HAP-1 (cell line): ENCODE data around the gene MFAP4.

Experiments used
- DNase-seq, 2 experiments: peaks; one replicate each; pipeline ENCODE4 v3.0.0-alpha.2; 2016 to 2020; ENCODE audit warnings: low spot score in 2 of 2
- H3K27me3 ChIP-seq: fragments of 250-450 bp; sonication (Bioruptor Pico); 2 replicates; pipeline ENCODE4 v1.5.1; 2020; ENCODE audit warnings: low read depth, mild to moderate bottlenecking, moderate library complexity
- H3K36me3 ChIP-seq: fragments of 250-450 bp; sonication (Bioruptor Pico); replicated peaks from 2 replicates; pipeline ENCODE4 v1.5.1; 2020; ENCODE audit warnings: mild to moderate bottlenecking
- H3K4me1 ChIP-seq: fragments of 250-450 bp; sonication (Bioruptor Pico); 2 replicates; pipeline ENCODE4 v1.5.1; 2020; ENCODE audit warnings: mild to moderate bottlenecking
- H3K4me3 ChIP-seq: fragments of 250-450 bp; sonication (Bioruptor Pico); 2 replicates; pipeline ENCODE4 v1.5.1; 2020; ENCODE audit warnings: mild to moderate bottlenecking, moderate library complexity
- H3K9me3 ChIP-seq: fragments of 250-450 bp; sonication (Bioruptor Pico); 2 replicates; pipeline ENCODE4 v1.5.1; 2020; ENCODE audit warnings: mild to moderate bottlenecking, moderate library complexity
- in situ Hi-C: fragments of 300-500 bp; cut with MboI; formaldehyde crosslinking; loops from 3 replicates; pipeline ENCODE4 v1.14.3; 2020; ENCODE audit warnings: low sequenced_read_pairs, inconsistent platforms, mixed read lengths

The MFAP4 gene

DNA sequence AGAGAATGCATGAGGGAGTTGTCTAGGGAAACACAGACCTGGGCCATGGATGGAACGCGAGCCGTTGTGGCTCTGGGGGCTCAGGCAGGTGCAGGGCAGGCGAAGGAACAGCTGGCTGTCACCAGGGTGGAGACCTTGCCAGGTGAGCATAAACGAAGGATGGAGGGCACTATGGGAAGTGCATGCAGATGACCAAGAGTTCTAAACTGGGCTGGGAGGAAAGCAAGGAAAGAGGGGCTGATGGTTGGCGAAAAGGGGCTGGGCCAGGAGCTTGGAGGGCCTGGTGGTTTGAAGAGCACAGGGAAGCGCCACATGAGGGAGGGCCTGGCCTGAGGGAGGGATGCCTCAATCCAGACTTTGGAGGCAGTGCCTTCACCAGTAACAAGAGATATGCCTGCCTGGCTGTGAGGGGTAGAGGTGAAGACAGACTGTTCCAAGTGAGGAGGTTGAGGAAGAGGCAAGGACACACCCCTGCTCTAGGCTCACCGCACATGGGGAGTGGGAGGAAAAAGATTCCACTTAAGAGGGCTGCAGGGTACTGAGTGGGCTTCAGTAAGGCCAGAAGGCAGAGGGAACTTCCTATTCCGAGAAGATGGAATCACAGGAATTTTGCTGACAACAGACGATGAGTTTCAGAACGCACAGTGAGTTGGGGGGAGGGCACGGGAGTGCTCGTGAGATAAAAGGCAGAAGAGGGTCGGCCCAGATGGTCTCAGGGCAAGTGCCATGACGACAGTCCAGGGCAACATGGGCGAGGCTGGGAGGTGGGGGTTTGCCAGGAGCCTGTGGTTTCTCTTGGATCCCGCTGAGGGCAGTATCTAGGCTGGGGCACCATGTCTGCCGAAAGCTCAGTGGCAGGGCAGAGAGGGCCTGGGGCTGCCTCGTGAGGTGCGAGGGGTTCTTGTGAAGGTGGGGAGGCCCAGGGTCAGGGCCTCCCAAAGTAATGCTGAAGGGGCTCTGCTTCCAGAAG is 45.1 kb downstream of the MFAP4 start:
- in situ Hi-C loops = no loop called here
- Histone ChIP-seq H3K36me3 (no peaks in the 10 kb centered on the region; the same call in 1 of the 2 replicates), H3K9me3 (no peaks in the 10 kb centered on the region), H3K27me3 (no peaks in the 10 kb centered on the region), H3K4me3 (no peak overlapping the region), H3K4me1 (peaks cover 10% of the 10 kb centered on the region)
- no peak for DNase-seq

DNA sequence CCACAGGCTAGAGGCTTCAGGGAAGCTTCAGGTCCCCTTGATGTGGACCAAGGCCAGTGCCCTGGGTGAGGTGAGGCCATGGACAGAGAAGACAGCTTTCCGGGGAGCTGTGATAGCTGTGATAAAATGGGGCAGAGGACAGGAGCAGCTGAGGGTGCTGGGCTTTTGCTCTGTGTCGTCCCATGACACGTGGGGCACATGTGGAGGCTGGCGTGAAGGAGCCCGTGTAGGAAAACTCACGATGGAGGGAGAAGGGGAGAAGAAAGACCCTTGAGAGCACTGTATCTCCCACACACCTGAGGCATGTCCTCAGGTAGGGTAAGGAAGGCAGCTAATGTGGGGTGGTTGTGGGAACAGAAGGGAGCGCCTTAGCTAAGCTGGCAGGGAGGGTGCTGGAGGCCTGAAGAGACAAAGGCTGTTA is 45.8 kb downstream of the MFAP4 start:
- no peaks in the 10 kb centered on the region for H3K9me3 ChIP-seq
- no peak for DNase-seq
- in situ Hi-C loops = no loop called here
- H3K4me3 ChIP-seq = no peak overlapping the region
- no peaks in the 10 kb centered on the region for H3K27me3 ChIP-seq
- no peaks in the 10 kb centered on the region; the same call in 1 of the 2 replicates for H3K36me3 ChIP-seq
- H3K4me1 ChIP-seq = peaks cover 4% of the 10 kb centered on the region; the same call in 1 of the 2 replicates

DNA sequence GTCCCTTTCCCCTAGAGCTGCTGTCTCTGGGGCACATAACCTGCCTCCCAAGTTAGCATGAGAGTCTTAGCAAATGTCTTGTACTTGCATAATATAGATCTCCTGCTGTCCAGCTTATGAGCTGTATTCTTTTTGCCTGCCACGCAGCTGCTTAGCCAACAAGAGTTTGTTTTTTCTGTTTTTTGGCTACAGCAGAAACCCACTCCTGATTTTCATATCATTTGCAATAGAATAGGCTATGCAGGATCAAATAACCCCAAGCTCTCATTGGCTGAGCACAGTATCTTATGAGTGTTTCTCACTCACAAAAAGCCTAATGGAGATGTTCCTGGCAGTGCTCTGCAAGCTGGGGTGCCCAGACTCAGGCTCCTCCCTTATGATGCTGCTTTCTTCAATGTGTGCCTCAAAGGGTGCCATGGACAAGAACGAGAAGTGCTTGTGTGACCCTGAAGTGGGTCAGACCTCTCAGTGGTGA is 47.6 kb downstream of the MFAP4 start:
- no peak for DNase-seq
- Histone ChIP-seq H3K4me1 (peaks cover 4% of the 10 kb centered on the region; the same call in 1 of the 2 replicates), H3K36me3 (no peaks in the 10 kb centered on the region), H3K4me3 (no peak overlapping the region), H3K27me3 (no peaks in the 10 kb centered on the region), H3K9me3 (no peaks in the 10 kb centered on the region)
- in situ Hi-C loops = no loop called here

DNA sequence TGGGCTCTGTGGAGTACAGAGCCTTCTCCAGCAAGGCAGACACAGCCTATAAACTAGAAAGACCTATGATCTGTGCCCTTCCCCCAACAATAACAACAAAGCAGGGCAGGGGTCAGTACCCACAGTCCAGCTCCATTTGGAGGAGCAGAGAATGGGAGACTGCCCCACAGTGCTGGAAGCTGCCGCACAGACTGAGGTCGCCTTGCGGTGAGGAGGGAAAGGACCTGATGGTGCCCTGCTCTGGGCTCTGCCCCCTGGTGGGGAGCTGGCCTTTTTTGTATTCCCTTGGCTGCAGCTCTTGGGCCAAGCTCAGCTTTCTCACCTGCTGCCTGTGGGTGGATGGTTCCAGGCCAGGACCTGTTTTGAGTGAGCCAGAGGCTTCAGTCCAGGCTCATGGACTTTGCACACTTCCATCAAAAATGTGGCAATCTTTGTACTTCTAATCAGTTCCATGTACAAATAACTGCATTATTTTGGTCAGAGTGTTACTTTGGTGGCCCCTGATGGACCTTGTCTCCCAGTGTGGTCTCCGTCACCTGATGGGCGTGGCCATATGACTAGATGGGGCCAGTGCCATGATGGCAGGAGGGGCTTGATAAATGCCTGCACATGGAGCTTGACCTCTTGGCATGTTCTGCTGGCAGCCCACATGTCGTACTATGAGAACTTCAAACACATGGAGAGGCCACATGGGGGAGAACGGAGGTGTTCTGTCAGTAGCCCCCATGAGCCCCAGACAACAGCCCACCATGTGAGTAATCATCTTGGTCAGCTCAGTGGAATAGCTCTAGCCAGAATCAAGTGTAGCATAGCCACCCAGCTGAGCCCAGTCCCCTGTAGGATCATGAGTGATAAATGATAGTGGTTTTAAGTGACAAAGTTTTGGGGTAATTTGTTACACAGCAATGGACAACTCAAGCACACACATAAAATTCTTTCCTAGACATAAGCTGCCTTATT is 48.7 kb downstream of the MFAP4 start:
- in situ Hi-C loops = no loop called here
- peak; percentile 13 to 68 for DNase-seq
- no peak overlapping the region for H3K4me3 ChIP-seq
- H3K9me3 ChIP-seq = no peaks in the 10 kb centered on the region
- H3K27me3 ChIP-seq = no peaks in the 10 kb centered on the region
- H3K4me1 ChIP-seq = peaks cover 4% of the 10 kb centered on the region; the same call in 1 of the 2 replicates
- no peaks in the 10 kb centered on the region for H3K36me3 ChIP-seq

DNA sequence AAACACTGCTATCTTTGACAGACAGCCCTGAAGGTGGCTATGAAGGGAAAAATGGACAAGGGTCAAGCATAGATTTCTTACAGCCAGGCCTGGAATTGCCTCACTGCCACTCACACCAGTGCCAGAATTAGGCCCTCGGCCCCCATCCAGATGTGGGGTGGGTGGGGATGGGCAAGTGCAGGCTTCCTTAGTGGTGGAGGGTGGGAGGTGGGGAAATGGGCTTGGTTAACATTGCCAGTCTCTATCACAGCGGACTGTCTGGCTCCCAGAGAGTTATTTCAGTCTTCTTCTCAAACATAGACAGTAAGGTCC is 49.3 kb downstream of the MFAP4 start:
- H3K36me3 ChIP-seq = no peaks in the 10 kb centered on the region
- peaks cover 4% of the 10 kb centered on the region; the same call in 1 of the 2 replicates for H3K4me1 ChIP-seq
- DNase-seq = no peak
- no peaks in the 10 kb centered on the region for H3K27me3 ChIP-seq
- in situ Hi-C loops = no loop called here
- H3K9me3 ChIP-seq = no peaks in the 10 kb centered on the region
- H3K4me3 ChIP-seq = no peak overlapping the region

DNA sequence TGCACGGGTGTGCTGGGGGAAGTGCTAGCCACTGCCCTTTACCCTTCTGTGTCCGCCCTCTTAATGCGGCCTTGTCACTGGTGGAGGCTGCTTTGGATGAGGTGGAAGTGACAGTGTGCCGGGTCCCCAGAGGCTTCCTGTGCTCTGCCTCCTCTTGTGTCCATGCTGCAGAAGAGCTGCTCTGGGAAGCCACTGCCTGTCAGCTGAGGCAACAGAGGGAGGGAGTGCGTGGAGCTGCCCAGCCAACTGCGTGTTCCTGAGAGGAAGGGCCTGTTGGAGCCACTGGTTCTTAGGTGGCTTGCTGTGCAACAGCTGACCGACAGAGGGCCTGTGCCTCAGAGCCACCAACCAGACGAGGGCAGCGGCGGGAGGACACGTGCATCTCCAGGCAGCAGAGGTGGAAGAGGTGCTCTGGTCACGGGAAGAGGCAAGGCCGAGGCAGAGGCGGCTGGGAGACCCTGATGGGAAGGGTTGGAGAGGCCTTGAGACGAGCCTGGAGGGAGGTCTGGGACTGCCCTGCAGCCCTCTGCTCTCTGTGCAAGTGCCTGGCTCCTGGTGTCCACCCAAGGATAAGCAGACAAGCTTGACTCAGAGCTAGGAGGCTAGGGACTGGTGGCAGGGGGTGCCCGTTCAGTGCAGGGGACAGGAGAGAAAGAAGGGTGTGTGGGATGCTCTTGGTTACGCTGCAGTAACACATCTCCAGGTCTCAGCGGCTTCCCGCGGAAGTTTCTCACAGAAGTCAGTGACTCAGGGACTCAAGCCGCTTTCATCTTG is 49.9 kb downstream of the MFAP4 start:
- H3K9me3 ChIP-seq = no peaks in the 10 kb centered on the region
- no peaks in the 10 kb centered on the region for H3K27me3 ChIP-seq
- H3K4me1 ChIP-seq = peaks cover 4% of the 10 kb centered on the region; the same call in 1 of the 2 replicates
- in situ Hi-C loops = no loop called here
- H3K4me3 ChIP-seq = no peak overlapping the region
- no peaks in the 10 kb centered on the region for H3K36me3 ChIP-seq
- DNase-seq = no peak

DNA sequence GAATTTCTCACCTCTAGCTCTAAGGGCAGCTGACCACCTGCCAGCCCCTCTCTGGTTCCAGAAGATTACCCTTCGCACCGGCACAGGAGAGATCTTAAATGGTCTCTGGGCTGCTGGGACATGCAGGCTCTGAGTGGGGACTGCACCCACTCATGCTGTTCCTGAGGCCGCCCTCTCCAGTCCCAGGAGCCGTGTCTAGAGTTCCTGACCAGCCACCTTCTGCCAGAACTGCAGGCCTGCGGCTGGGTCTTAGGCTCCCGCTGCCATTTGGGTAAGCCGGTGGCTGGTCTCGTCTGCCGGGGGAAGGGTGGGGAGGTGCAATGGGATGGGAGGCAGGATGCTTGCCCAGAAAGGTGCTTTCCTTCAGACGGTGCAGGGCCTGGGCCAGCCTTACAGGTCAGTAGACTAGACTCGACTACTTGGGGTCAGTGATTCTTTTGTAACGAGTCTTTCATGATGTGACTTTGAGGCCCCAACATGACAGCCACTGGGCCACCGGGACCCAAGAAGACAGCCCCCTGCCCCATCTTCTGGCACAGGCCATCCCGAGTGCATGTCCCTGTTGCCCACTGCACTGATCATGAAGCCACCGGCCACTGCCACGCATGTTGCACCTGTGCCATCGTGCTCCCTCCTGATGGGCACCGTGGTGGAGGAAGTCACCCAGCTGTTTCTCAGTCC is 50.9 kb downstream of the MFAP4 start:
- Histone ChIP-seq H3K4me1 (peaks cover 4% of the 10 kb centered on the region; the same call in 1 of the 2 replicates), H3K9me3 (no peaks in the 10 kb centered on the region), H3K36me3 (peaks cover 2% of the 10 kb centered on the region; the same call in 1 of the 2 replicates), H3K27me3 (no peaks in the 10 kb centered on the region), H3K4me3 (no peak overlapping the region)
- in situ Hi-C loops = no loop called here
- DNase-seq = no peak

DNA sequence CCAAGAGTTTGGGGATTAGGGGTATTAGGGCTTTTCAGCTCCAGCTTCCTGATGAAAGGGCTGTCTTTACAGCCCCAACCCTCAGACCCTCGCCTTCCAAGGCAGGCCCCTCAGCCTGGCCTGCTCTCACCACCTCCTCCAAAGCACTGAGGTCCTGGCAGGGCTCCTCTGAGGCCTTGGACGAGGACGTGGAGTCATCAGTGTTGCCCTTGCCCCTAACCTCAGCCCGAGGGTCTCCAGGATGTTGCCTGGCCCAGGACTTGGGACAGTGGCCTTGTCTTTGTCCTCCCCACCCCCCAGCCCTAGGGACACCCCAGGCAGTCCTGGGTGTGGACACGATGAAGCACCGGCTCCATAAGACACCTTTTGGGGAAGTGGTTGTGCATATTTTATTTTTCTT is 52.7 kb downstream of the MFAP4 start:
- H3K27me3 ChIP-seq = no peaks in the 10 kb centered on the region
- in situ Hi-C loops = no loop called here
- peaks cover 3% of the 10 kb centered on the region; the same call in 1 of the 2 replicates for H3K36me3 ChIP-seq
- DNase-seq = no peak
- no peak overlapping the region for H3K4me3 ChIP-seq
- no peaks in the 10 kb centered on the region for H3K9me3 ChIP-seq
- peaks cover 4% of the 10 kb centered on the region; the same call in 1 of the 2 replicates for H3K4me1 ChIP-seq

DNA sequence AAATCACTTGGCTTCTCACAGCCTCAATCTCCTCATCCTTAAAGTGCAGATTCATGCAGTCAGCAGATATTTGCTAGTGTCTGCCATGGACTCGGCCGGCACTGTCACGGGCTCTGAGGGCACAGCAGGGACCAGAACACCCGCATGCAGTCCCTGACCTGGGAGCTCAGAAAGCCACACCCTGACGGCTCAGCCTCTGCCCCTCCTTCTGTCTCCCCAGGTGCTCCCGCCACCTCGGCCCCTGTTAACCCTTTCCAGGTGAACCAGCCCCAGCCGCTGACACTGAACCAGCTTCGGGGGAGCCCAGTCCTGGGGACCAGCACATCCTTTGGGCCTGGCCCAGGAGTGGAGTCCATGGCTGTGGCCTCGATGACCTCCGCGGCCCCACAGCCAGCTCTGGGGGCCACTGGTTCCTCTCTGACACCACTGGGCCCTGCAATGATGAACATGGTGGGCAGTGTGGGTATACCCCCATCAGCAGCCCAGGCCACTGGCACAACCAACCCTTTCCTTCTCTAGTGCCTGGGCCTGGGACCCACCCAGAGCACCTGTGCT is 53.2 kb downstream of the MFAP4 start:
- Histone ChIP-seq H3K27me3 (no peaks in the 10 kb centered on the region), H3K4me1 (no peaks in the 10 kb centered on the region), H3K4me3 (no peak overlapping the region), H3K9me3 (no peaks in the 10 kb centered on the region), H3K36me3 (peaks cover 3% of the 10 kb centered on the region; the same call in 1 of the 2 replicates)
- in situ Hi-C loops = no loop called here
- DNase-seq = no peak
